Stomach (tissue), 4 donors: ENCODE data around the gene RAB3GAP1.

ENCODE experiments used
- POLR2A ChIP-seq, 4 donors: fragments of 450-650 bp; IDR thresholded peaks; one replicate each; pipeline ENCODE4 v1.6.1; 2016; ENCODE audit warnings: antibody characterized with exemption in 4 of 4, control low read depth in 2 of 4, mild to moderate bottlenecking in 1 of 4, moderate library complexity in 1 of 4
- TF ChIP-seq, protein P1 (sequence below), 7 experiments: fragments of 450-650 bp in 4 of 7; fragments of 200-600 bp in 3 of 7; sonication (generic) in 3 of 7; IDR thresholded peaks; one replicate each; pipeline ENCODE4 v1.5.1; 2016 to 2019; ENCODE audit warnings: antibody characterized with exemption in 7 of 7, control low read depth in 2 of 7, mild to moderate bottlenecking in 1 of 7

GRCh38 chr2:135154962-135155361 is 102.9 kb downstream of the RAB3GAP1 start:
- TF ChIP-seq, protein P1, sequence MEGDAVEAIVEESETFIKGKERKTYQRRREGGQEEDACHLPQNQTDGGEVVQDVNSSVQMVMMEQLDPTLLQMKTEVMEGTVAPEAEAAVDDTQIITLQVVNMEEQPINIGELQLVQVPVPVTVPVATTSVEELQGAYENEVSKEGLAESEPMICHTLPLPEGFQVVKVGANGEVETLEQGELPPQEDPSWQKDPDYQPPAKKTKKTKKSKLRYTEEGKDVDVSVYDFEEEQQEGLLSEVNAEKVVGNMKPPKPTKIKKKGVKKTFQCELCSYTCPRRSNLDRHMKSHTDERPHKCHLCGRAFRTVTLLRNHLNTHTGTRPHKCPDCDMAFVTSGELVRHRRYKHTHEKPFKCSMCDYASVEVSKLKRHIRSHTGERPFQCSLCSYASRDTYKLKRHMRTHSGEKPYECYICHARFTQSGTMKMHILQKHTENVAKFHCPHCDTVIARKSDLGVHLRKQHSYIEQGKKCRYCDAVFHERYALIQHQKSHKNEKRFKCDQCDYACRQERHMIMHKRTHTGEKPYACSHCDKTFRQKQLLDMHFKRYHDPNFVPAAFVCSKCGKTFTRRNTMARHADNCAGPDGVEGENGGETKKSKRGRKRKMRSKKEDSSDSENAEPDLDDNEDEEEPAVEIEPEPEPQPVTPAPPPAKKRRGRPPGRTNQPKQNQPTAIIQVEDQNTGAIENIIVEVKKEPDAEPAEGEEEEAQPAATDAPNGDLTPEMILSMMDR (IDR thresholded peaks at IDR 0.05), result no peak
- TF ChIP-seq POLR2A (IDR thresholded peaks at IDR 0.05), result no peak
